Smooth muscle cell (in vitro differentiated cells): Measurements from ENCODE around the gene EIF2S3B. TPM values are rescaled to one million over a fixed set of nuclear protein-coding genes. Genes with fewer than 3 reads are reported as not detected.

ENCODE experiments used
- DNase-seq: peaks from one replicate; lab custom pipeline; 2025; ENCODE audit not compliant: unreplicated experiment; lab: John Stamatoyannopoulos, UW
- H2AFZ ChIP-seq: fragments of 200-600 bp; sonication (generic); 2 replicates; pipeline ENCODE4 v1.6.0; 2016; ENCODE audit warnings: antibody characterized with exemption, low read depth, mild to moderate bottlenecking
- H3F3A ChIP-seq: fragments of 200-600 bp; sonication (generic); 2 replicates; pipeline ENCODE4 v1.6.0; 2017; ENCODE audit warnings: antibody characterized with exemption, low read depth
- H3K27ac ChIP-seq: fragments of 200-600 bp; sonication (generic); 2 replicates; pipeline ENCODE4 v1.5.1; 2016; ENCODE audit warnings: low read depth, mild to moderate bottlenecking
- H3K27me3 ChIP-seq: fragments of 200-600 bp; sonication (generic); 2 replicates; pipeline ENCODE4 v1.6.1; 2016; ENCODE audit warnings: low read depth, mild to moderate bottlenecking
- H3K36me3 ChIP-seq: fragments of 200-600 bp; sonication (generic); 2 replicates; pipeline ENCODE4 v1.5.1; 2016; ENCODE audit warnings: low read depth
- H3K4me1 ChIP-seq: fragments of 200-600 bp; sonication (generic); 2 replicates; pipeline ENCODE4 v1.5.1; 2016; ENCODE audit warnings: low read depth
- H3K4me2 ChIP-seq: fragments of 200-600 bp; sonication (generic); 2 replicates; pipeline ENCODE4 v1.6.0; 2016; ENCODE audit warnings: mild to moderate bottlenecking
- H3K4me3 ChIP-seq: fragments of 200-600 bp; sonication (generic); 2 replicates; pipeline ENCODE4 v1.5.1; 2016; ENCODE audit warnings: mild to moderate bottlenecking
- H3K79me2 ChIP-seq: fragments of 200-600 bp; sonication (generic); 2 replicates; pipeline ENCODE4 v1.6.0; 2016; ENCODE audit warnings: low read depth, mild to moderate bottlenecking
- H3K9ac ChIP-seq: fragments of 200-600 bp; sonication (generic); 2 replicates; pipeline ENCODE4 v1.6.0; 2016; ENCODE audit warnings: low read depth
- H3K9me3 ChIP-seq: fragments of 200-600 bp; sonication (generic); replicated peaks from 2 replicates; pipeline ENCODE4 v1.5.1; 2016; ENCODE audit warnings: low read depth
- H4K20me1 ChIP-seq: fragments of 200-600 bp; sonication (generic); 2 replicates; pipeline ENCODE4 v1.6.0; 2016; ENCODE audit warnings: low read depth
- CTCF ChIP-seq: fragments of 200-600 bp; sonication (generic); IDR thresholded peaks from 2 replicates; pipeline ENCODE4 v1.5.1; 2017; ENCODE audit warnings: borderline replicate concordance, mild to moderate bottlenecking, antibody characterized with exemption; ENCODE audit not compliant: insufficient read depth, poor library complexity, severe bottlenecking
- WGBS: methylation state at CpG from one replicate; pipeline ENCODE4 v1.1.7; 2016; ENCODE audit warnings: low lambda C conversion rate; 5-methylcytosine and 5-hydroxymethylcytosine counted together
- polyA plus RNA-seq: library from polyadenylated mRNA; unstranded; fragments of >200 nt; fragmentation: Nextera tagmentation; extraction: Ambion mirVana; gene quantifications from 2 replicates; pipeline ENCODE4 v1.2.1, GENCODE V29; 2016
- total RNA-seq: library from RNA; depleted of rRNA; stranded (reverse); fragments of >200 nt; gene quantifications from 2 replicates; pipeline ENCODE4 v1.2.3, GENCODE V29; 2014

EIF2S3B gene
- total and polyA plus RNA-seq, 2 experiments from 2014 or later, result 0.49 TPM; not detected in 1

- no peaks in the 10 kb centered on the region for H3K9me3 ChIP-seq
- H3K4me2 ChIP-seq, result no peak overlapping the region
- no peaks in the 10 kb centered on the region for H4K20me1 ChIP-seq
- no peak for DNase-seq
- no peaks in the 10 kb centered on the region for H3K79me2 ChIP-seq
- H3K9ac ChIP-seq, result no peak overlapping the region
- no peak for TF ChIP-seq CTCF
- no peak overlapping the region for H2AFZ ChIP-seq
- H3F3A ChIP-seq, result no peaks in the 10 kb centered on the region
- H3K27me3 ChIP-seq, result no peaks in the 10 kb centered on the region
- no peaks in the 10 kb centered on the region for H3K36me3 ChIP-seq
- WGBS, result 94% methylated on average over 3 of the region's 3 CpGs
- H3K27ac ChIP-seq, result no peak overlapping the region
- H3K4me3 ChIP-seq, result no peak overlapping the region
- no peaks in the 10 kb centered on the region for H3K4me1 ChIP-seq
Measured at GRCh38 chr12:10529603-10530002, 23.9 kb downstream of the EIF2S3B start.

- no peak for TF ChIP-seq CTCF
- 83% methylated on average over 3 of the region's 3 CpGs for WGBS
- no peaks in the 10 kb centered on the region for H4K20me1 ChIP-seq
- no peaks in the 10 kb centered on the region for H3K4me1 ChIP-seq
- H3K4me3 ChIP-seq, result no peak overlapping the region
- H2AFZ ChIP-seq, result no peak overlapping the region
- H3K27me3 ChIP-seq, result no peaks in the 10 kb centered on the region
- no peaks in the 10 kb centered on the region for H3K36me3 ChIP-seq
- no peak for DNase-seq
- H3K27ac ChIP-seq, result no peak overlapping the region
- no peaks in the 10 kb centered on the region for H3K79me2 ChIP-seq
- no peaks in the 10 kb centered on the region for H3K9me3 ChIP-seq
- no peaks in the 10 kb centered on the region for H3F3A ChIP-seq
- H3K4me2 ChIP-seq, result no peak overlapping the region
- no peak overlapping the region for H3K9ac ChIP-seq
Measured at GRCh38 chr12:10537721-10538120, 32.0 kb downstream of the EIF2S3B start.

- no peak overlapping the region for H2AFZ ChIP-seq
- no peak overlapping the region for H3K4me3 ChIP-seq
- H3F3A ChIP-seq, result no peaks in the 10 kb centered on the region
- no peak for TF ChIP-seq CTCF
- no peak for DNase-seq
- no peak overlapping the region for H3K4me2 ChIP-seq
- no peaks in the 10 kb centered on the region for H3K79me2 ChIP-seq
- H3K4me1 ChIP-seq, result no peaks in the 10 kb centered on the region
- H3K27ac ChIP-seq, result no peak overlapping the region
- H3K36me3 ChIP-seq, result no peaks in the 10 kb centered on the region
- H3K9ac ChIP-seq, result no peak overlapping the region
- no peaks in the 10 kb centered on the region for H4K20me1 ChIP-seq
- 79% methylated on average over 2 of the region's 2 CpGs for WGBS
- H3K9me3 ChIP-seq, result no peaks in the 10 kb centered on the region
- no peaks in the 10 kb centered on the region for H3K27me3 ChIP-seq
Measured at GRCh38 chr12:10540776-10541205, 35.1 kb downstream of the EIF2S3B start.

- TF ChIP-seq CTCF, result no peak
- Histone ChIP-seq H3K36me3 (no peaks in the 10 kb centered on the region), H3K9me3 (no peaks in the 10 kb centered on the region), H4K20me1 (no peaks in the 10 kb centered on the region), H3K4me2 (no peak overlapping the region), H3K79me2 (no peaks in the 10 kb centered on the region), H3K27ac (no peak overlapping the region), H3K4me3 (no peak overlapping the region), H2AFZ (no peak overlapping the region), H3F3A (no peaks in the 10 kb centered on the region), H3K27me3 (no peaks in the 10 kb centered on the region), H3K9ac (no peak overlapping the region), H3K4me1 (no peaks in the 10 kb centered on the region)
- WGBS, result 76% methylated on average over 7 of the region's 7 CpGs
- no peak for DNase-seq
Measured at GRCh38 chr12:10543499-10543898, 37.8 kb downstream of the EIF2S3B start.
